NT2/D1 (cell line): ENCODE measurements around the gene RIPOR3.

ENCODE experiments used
- SUZ12 ChIP-seq: IDR thresholded peaks from 2 replicates; pipeline ENCODE4 v1.6.1; 2011; ENCODE audit not compliant: insufficient read length, insufficient read depth; ENCODE audit errors: extremely low read depth
- YY1 ChIP-seq: IDR thresholded peaks from 2 replicates; pipeline ENCODE4 v1.6.1; 2011; ENCODE audit not compliant: insufficient read length, insufficient read depth
- ZNF274 ChIP-seq: IDR thresholded peaks from 2 replicates; pipeline ENCODE4 v1.6.1; 2011; ENCODE audit warnings: mild to moderate bottlenecking, low read depth, low read length

DNA sequence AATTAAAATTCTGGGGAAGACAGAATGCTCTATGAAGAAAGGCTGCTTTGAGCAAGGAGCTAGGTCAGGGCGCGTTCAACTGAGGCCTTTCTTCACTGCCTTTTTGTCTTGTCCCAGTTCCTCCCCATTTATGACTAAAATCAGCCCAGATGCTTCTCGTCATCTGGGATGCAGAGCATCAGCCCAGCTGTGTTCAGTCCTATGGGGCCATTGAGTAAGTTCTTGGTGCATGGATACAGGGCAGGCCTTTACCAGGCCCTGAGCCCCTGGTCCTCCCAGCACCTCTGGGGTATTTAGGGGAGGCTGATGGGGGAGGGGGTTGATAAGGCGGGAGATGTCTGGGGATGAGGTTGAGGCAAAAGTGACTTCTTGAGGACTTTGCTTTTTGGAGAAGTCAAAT, 125.5 kb downstream of the RIPOR3 start:
- TF ChIP-seq YY1, result no peak
- no peak for TF ChIP-seq ZNF274
- no peak for TF ChIP-seq SUZ12
